GM21367 (cell line): ENCODE measurements around the gene WDR53.
"Not testable (repeated sequence)": the region's sequence is repeated elsewhere in the genome, so short reads cannot be mapped to it uniquely, and the experiment has no call there.

Experiments
- ATAC-seq: cut with Tn5 transposase; IDR thresholded peaks from one replicate; pipeline ENCODE4 v1.9.1; 2021; ENCODE audit not compliant: unreplicated experiment

The WDR53 gene

DNA sequence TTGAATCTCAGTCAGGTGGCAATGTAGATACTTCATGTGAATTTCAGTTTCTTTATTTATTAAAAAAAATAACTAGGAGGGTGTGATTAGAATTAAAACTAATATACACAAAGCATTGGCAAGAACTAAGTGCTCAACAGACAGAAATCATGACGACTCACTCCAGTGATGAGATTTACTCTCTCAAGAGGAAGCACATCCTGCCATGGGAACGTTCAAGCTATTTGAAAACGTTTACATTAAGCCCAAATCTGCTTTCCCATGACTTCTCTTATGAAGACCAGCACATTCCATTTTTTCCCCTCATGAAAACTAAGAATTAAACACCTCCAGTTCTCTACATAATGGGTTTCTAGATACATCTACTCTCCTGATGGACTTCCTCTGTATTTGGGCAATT is 8.5 kb downstream of the WDR53 start:
- no peak for ATAC-seq

DNA sequence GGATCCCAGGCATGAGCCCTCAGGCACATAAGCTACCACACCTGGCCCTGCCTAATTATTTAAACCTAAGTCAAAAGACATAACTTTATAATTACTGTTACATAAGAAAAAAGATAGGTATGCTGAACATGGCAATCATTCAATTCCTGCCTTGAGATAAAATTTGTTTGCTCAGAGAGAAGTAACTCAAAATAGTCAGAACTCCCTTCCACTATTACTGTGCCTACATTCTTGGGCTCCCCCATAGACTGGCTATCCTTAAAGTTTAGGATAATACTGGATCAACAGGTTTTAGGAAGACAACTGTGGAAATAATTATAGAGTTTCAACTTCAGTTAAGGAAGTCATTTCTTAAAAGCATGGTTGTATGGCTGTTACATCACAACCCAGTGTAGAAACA is 9.9 kb downstream of the WDR53 start:
- no peak for ATAC-seq

DNA sequence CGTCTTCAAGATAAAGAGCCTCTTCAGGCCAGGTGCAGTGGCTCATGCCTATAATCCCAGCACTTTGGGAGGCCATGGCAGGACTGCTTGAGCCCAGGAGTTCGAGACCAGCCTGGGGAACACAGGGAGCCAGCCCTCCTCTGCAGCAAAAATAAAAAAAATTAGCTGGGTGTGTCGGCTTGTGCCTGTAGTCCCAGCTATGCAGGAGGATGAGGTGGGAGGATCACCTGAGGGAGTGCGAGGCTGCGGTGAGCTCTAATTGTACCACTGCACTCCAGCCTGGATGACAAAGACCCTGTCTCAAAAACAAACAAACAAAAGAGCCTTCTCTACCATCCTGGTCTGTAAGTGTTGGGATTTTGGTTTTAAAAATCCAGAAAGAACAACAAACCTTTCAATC is 11.1 kb downstream of the WDR53 start:
- ATAC-seq, result no peak

DNA sequence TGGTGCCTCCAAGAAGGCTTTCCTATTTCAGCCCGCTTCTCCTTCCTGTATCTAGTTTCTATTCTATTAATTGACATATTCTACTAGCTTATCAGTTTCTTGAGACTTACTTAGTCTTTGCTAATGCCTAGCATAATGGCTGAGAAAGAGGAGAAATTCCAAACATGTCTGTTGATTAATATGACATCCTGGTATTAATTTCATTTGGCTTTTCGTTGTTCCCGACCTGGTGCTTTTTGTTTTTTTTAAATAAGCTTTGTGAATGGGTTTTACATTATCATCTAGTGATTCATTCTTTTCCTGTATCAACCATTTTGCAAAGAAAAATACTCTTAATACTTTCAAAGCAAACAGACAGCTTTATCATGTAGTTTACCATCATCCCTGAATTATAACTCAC is 13.1 kb downstream of the WDR53 start:
- ATAC-seq, result no peak

DNA sequence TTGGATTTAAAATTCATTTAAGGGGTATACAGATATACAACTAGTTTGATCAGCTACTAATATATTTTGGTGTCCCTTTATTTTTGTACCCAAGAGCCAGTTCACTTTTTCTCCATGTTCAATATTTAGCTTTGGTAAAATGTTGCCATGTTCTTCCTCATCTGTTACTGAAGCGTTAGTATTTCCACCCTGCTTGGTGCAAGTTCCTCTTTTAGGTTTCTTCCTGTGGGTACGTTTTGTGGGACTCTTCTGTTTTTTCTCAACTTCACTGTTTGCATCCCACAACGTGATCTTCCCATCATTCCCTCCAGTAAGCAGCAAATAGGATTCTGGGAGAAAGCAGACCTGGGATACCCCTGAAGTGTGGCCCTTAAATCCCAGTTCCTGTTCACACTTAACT is 14.1 kb downstream of the WDR53 start:
- no peak for ATAC-seq

DNA sequence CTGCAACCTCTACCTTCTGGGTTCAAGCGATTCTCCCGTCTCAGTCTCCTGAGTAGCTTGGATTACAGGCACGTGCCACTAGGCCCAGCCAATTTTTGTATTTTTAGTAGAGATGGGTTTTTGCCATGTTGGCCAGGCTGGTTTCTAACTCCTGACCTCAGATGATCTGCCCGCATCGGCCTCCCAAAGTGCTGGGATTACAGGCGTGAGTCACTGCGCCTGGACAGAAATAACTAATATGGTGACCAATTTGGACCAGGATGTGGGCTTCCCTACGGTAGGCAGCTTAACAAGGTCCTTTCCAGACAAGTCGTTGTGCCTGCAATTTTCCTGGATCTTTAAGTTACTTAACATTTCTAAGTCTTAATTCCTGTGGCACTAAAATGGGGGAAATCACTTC is 14.8 kb downstream of the WDR53 start:
- no peak for ATAC-seq

DNA sequence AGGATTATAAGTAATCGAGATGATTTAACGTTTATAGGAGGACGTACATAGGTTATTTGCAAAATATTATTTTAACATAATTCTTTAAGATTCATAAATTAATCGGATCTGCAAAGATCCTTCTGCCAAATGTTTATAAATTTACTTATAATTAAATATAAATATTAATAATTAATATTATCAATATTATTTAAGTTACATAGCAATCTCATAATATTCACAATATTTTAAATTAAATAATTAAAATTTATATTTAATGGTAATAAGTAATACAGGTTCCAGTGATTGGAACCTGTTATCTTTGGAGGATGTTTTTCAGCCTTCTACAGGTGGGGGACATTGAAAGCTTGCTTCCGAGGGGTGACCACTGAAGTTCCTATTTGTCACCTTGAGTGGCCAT is 16.1 kb downstream of the WDR53 start:
- ATAC-seq, result no peak

DNA sequence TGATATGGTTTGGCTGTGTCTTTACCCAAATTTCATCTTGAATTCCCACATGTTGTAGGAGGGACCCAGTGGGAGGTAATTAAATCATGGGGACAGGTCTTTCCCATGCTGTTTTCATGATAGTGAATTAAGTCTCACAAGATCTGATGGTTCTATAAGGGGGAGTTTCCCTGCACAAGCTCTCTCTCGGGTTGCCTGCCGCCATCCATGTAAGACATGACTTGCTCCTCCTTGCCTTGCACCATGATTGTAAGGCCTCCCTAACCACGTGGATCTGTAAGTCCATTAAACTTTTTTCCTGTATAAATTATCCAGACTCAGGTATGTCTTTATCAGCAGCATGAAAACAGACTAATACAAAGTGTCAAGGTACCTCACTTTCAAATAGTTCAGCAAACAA is 18.2 kb downstream of the WDR53 start:
- ATAC-seq, result not testable (repeated sequence)

DNA sequence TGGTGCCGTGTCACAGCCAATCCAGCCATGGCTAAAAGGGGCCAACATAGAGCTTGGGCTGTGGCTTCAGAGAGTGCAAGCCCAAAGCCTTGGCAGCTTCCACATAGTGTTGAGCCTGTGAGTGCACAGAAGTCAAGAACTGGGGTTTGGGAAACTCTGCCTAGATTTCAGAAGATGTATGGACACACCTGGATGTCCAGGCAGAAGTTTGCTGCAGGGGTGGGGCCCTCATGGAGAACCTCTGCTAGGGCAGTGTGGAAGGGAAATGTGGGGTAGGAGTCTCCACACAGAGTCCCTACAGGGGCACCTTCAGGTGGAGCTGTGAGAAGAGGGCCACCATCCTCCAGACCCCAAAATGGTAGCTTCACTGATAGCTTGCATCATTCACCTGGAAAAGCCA is 19.0 kb downstream of the WDR53 start:
- ATAC-seq, result not testable (repeated sequence)

DNA sequence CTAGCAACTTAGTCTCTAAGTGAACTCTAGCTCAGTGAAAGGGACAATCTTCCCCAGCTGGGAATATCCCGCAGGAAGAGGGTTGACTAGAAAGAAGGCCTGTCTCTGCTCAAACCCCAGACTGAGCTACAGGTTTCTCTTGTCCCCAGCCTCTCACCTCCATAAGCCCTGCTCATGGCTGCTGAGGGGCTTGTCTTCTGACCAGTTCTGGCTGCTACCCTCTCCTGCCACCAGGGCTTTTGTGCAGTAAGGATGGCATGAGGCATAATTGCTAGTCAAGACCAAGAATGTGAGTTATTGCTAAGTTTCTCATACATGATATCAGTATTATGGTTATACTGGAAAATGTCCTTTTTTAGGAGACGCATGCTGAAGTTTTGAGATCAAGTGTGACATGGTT is 21.3 kb downstream of the WDR53 start:
- no peak for ATAC-seq

DNA sequence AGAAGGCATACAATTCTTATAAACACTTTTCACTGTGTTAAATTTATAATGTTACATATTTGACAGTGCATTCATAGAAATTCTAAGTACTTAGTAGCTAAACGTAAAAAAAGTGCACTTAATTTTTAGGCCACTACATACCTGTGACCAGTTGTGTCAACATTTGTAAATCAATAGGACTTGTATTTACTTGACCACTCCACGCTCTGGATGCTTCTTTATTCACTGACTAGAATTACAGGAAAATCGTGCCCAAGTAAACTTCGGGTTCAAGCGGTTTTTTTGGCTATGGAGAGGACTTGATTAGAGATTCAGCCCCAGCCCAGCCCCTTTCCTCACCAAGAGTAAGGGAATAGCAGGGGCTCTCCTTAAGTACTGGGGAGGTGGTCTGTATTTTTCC is 21.8 kb downstream of the WDR53 start:
- ATAC-seq, result no peak

DNA sequence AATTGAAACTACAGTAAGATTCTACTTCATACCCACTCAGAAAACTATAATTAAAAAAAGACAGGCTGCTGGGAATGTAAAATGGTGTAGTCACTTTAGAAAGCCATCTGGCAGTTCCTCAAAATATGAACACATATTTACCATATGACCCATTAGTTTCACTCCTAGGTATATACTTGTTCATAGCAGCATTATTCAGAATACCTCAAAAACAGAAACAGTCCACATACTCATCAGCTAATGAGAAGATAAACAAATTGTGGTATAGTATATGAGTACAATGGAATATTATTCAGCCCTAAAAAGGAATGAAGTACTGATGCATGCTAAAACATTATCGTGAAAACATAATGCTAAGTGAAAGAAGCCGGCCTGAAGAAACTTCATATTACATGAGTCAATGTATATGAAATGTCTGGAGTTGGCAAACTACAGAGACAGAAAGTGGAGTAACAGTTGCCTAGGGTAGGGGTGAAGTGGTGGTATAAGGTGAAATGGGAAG is 23.8 kb downstream of the WDR53 start:
- ATAC-seq, result no peak

DNA sequence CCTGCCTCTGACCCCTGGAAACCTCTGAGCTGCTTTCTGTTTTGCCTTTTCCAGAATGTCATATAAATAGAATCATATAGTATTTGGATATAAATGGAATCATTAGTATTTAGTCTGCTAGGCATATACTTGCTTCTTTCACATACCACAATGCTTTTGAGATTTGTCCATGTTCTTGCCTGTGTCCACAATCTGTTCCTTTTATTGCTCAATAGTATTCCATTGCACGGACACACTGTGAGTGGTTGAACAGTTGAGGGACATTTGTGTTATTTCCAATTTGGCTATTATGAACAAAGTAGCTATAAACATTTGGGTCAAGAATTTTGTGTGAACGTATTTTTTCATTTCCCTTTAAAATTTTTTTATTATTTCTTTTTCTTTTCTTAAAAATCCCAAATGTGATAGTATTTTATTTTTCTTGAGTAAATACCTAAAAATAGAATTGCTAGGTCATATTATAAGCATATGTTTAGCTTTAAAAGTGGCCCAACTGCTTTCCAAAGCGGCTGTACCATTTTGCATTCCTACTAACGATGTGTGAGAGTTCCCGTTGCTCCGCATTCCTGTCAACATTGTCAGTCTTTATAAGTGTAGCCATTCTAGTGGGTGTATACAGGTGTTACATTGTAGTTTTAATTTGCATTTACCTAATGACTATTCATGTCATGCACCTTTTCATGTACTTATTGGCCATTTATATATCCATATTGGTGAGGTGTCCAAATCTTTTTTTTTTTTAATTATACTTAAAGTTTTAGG is 26.5 kb downstream of the WDR53 start:
- no peak for ATAC-seq

DNA sequence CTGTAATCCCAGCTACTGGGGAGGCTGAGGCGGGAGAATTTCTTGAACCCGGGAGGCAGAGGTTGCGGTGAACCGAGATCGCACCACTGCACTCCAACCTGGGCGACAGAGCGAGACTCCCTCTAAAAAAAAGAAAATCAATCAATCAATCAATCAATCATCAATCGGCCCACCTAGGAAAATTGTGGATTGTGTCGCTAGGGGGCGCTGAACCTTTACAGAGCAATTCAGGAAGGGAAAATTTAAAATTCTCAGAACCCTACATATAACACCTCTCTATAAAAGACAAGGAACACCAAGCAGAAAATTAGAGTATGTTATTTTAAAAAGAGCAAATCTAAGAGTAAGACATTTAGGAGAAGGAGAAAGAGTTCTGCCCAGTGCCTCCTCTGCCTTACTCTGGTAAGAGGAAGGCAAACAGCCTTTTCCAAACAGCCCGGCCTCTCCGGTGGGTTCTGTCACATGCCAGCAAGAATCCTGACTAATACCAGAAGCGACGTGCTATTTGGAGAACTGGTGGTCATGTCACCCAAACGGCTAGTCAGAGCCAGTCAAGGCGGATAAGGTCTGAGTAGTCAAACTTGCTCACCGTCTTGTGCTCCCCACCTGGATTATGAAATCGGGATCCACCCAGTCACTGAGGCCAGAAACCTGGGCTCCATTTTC is 30.9 kb downstream of the WDR53 start:
- no peak for ATAC-seq

DNA sequence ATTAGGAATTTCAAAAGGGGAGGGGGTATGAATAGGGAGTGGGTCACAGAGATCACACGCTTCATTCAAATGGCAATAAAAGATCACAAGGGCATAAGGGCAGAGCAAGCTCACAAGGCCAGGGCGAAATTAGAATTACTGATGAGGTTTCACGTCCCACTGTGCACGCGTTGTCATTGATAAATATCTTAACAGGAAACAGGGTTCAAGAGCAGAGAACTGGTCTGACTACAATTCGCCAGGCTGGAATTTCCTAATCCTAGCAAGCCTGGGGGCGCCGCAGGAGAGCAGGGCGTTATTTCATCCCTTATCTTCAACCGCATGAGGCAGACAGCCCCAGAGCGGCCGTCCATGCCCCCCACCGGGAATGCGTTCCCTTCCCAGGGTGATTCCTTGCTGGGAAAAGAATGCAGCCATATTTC is 35.1 kb downstream of the WDR53 start:
- ATAC-seq, result no peak

DNA sequence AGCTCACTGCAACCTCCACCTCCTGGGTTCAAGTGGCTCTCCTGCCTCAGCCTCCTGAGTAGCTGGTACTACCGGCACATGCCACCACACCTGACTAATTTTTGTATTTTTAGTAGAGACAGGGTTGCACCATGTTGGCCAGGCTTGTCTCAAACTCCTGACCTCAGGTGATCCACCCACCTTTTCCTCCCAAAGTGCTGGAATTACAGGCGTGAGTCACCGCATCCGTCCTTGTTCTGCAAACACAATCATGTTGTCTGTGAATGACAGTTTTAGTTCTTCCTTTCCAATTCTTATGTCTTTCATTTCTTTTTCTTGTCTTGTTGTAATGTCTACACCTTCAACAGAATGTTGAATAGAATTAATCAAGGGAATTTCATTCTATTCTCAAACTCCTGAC is 36.9 kb downstream of the WDR53 start:
- no peak for ATAC-seq

DNA sequence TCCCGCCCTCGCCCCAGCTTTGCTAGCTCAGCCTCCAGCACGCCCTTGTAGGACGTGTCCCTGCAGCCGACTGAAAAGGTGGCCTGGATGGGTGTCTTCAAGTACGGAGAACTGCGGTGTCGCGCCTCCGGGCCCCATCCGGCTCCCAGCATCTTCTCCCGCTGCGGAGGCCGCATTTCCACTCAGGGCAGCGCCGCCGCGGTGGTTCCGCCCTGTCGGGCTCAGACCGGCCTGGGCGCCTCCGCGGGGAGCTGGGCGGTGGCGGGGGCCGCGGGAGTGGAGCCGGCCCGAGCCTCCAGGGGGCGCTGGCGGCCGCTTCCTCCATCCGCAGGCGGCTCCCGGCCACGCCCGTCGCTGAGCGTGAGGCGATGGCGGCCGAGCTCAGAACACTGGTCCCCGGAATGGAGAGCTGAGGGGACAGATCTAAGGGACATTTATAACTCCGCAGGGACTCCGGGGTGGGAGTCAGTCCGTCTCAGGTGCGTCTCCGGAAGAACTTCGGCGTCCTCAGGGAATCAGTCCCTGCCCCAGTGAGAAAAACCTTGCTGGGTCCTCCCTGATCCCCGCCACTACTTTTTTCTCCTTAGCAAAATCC is 39.6 kb downstream of the WDR53 start:
- peak; percentile 72 for ATAC-seq

DNA sequence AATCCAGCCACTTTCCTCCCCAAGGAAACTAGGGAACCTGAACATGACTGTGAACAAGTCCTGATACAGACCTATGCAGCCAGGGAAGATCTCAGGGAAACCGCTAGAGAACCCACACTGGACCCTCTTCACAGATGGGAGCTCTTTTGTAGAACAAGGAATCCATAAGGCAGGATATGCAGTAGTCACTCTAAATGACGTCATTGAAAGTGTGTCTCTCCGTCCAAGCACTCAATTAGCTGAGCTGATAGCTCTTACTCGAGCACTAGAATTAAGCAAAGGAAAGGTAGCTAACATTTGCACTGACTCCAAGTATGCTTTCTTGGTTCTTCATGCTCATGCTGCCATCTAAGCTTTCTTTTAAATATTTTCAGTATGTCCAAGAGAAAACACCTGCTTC is 43.2 kb downstream of the WDR53 start:
- no peak for ATAC-seq

DNA sequence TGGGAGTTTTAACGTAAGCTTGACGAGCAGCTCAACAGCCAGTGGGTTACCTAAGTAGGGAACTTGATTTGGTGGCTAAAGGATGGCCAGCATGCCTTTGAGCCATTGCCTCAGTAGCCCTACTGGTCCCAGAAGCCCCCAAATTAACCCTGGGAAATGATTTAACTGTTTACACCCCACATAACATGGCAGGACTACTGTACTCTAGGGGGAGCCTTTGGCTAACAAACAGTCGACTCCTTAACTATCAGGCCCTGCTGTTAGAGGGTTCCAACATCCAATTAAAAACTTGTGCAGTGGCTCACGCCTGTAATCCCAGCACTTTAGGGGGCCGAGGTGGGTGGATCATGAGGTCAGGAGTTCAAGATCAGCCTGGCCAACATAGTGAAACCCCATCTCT is 43.8 kb downstream of the WDR53 start:
- no peak for ATAC-seq

DNA sequence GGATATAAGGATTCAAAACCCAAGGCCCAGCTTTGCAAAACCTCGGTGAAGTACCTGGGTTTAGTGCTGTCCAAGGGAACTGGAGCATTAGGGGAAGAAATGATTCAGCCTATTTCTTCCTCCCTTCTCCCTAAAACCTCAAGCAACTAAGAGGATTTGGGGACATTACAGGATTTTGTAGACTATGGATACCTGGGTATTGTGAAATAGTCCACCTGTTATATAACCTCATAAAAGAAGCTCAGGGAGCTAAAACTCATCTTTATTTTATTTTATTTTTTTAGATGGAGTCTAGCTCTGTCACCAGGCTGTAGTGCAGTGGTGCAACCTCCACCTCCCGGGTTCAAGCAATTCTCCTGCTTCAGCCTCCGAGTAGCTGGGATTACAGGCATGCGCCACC is 44.5 kb downstream of the WDR53 start:
- ATAC-seq, result no peak

DNA sequence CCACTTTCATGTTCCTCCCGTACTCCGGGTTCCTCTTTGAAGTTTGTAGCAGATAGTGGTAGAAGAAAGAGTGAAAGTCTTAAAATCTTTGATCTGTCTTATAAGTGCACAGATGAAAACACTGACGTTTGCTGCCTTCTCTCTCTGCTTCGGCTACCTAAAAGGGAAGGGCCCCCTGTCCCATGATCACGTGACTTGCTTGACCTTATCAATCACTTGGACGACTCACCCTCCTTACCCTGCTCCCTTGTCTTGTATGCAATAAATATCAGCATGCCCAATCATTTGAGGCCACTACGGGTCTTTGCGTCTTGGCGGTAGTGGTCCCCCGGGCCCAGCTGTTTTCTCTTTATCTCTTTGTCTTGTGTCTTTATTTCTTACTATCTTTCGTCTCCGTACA is 47.1 kb downstream of the WDR53 start:
- not testable (repeated sequence) for ATAC-seq

DNA sequence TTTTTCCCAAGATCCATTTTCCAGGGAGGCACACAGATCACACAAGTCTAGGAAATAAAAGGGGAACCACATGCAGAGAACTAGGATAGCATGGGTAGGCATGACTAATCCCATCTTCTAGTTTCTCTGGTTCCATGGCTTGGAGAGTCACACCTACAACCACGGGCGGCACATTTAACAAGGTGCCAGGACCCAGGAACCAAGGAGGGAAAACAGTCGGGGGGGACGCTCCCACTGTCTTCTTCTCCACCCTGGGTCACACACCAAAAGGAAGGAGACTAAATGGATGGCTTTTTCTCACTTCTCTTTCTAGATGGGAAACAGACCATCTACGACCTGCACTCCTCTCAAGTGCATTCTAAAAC is 48.7 kb downstream of the WDR53 start:
- no peak for ATAC-seq
